HG03442 (cell line): ENCODE measurements around the gene OR5H14.
"Not testable (repeated sequence)": the region's sequence is repeated elsewhere in the genome, so short reads cannot be mapped to it uniquely, and the experiment has no call there.

Experiments used
- ATAC-seq: cut with Tn5 transposase; IDR thresholded peaks from one replicate; pipeline ENCODE4 v1.9.1; 2021; ENCODE audit warnings: mild to moderate bottlenecking, moderate library complexity; ENCODE audit not compliant: unreplicated experiment

The OR5H14 gene

DNA sequence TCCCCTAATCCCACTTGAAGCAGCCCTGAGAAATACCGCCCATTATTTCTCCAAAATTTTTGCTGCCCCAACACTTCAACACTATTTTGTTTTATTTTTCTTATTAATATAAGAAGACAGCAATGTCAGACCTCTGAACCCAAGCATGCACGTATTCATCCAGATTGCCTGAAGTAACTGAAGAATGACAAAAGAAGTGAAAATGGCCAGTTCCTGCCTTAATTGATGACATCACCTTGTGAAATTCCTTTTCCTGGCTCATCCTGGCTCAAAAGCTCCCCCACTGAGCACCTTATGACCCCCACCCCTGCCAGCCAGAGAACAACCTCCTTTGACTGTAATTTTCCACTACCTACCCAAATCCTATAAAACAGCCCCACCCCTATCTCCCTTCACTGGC lies 49.0 kb downstream of the OR5H14 start:
- not testable (repeated sequence) for ATAC-seq

DNA sequence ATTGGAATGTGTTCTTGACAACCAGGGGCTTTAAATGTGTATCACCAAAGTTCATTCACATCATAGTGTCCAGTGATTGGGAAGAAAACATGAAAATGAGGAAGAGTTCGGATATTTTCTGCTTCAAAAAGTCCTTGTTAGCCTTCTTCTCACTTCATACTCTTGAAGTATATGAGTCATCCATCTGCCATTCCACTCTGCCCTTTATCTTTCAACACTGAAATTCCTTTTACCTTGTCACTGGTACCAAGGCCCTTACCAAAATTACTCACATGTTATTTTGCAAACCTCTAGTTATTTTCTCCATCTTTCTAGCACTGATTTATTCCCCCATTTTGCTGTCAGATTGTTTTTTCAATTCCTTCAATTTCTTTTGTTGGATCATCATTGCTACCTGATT lies 51.7 kb downstream of the OR5H14 start:
- no peak for ATAC-seq
